Astrocyte of the cerebellum (primary cell): ENCODE measurements around the gene RDX.
A peak's percentile ranks its signal among the peaks of the same experiment; 100 is the strongest.
"Not testable (repeated sequence)": the region's sequence is repeated elsewhere in the genome, so short reads cannot be mapped to it uniquely, and the experiment has no call there.

Experiments
- DNase-seq: peaks from one replicate; pipeline ENCODE4 v3.0.0-alpha.2; 2011; ENCODE audit warnings: low read depth
- H3K4me3 ChIP-seq: 2 replicates; pipeline ENCODE4 v1.5.1; 2011; ENCODE audit warnings: mild to moderate bottlenecking, low read depth, low read length, moderate library complexity
- in situ Hi-C: cut with HindIII; loops from 2 replicates; pipeline ENCODE4 v1.10.0; 2017; ENCODE audit warnings: low sequenced_read_pairs
- TF ChIP-seq, protein P1 (sequence below): IDR thresholded peaks from 2 replicates; pipeline ENCODE4 v1.5.1; 2012; ENCODE audit warnings: low read length, low read depth, moderate library complexity, mild to moderate bottlenecking; ENCODE audit errors: missing control alignments

The RDX gene

DNA sequence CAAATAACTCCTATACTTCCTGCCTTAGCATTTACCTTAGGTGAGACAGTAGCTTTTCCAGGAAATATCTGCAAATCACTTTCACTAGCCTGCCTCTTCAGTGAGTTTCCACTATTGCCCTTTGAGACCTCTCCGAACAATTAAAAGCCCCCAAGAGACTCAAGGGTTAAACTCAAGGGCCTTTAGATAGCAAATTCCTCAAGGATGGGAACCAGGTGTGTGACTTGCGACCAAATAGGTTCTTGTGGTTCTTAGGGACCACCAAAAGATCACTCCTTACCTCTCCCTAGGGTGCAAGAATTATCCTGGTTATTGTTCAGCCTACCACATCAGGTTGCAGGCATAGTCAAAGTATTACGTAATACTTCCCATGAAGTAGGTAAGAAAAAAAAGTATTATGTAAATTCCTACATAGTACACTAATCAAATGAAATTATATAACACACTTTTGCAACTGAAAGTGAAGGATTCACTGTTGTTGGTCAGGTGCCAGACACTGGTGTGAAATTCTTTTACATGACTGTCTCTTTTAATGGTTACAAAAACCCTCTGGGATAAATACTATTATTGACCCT lies 1.4 kb upstream of the RDX start:
- TF ChIP-seq, protein P1, sequence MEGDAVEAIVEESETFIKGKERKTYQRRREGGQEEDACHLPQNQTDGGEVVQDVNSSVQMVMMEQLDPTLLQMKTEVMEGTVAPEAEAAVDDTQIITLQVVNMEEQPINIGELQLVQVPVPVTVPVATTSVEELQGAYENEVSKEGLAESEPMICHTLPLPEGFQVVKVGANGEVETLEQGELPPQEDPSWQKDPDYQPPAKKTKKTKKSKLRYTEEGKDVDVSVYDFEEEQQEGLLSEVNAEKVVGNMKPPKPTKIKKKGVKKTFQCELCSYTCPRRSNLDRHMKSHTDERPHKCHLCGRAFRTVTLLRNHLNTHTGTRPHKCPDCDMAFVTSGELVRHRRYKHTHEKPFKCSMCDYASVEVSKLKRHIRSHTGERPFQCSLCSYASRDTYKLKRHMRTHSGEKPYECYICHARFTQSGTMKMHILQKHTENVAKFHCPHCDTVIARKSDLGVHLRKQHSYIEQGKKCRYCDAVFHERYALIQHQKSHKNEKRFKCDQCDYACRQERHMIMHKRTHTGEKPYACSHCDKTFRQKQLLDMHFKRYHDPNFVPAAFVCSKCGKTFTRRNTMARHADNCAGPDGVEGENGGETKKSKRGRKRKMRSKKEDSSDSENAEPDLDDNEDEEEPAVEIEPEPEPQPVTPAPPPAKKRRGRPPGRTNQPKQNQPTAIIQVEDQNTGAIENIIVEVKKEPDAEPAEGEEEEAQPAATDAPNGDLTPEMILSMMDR: no peak
- in situ Hi-C loops: no loop called here
- H3K4me3 ChIP-seq: no peak overlapping the region
- no peak for DNase-seq

DNA sequence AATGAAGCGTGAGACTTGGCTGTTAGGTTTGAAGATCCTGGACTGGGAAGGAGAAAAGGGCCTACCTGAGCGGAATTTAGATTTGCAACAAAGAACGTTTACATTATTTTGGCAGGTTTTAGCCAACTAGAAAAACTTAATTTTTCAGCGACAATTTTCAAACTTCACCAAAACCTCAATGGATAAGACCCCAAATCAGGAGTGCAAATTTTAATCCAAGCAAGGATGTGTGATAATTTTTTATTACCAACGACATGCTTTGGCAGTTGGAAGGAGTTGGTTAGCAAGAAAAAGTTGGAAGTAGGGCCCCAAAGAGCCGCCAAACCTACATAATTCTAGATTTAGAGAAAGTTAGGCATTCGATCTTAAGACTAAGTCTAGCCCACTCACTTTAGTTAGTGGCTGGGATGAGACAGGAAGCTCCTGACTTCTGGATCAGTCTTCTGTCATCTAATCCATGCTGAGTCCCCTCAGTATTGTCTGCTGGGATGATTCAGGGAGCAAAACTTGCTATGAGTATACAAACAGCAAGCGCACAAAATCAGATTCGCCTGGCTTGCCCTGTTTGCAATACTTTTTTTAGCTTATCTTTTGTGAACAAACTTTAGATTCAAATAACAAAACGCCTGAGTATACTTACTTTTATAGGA lies 787 bp upstream of the RDX start:
- in situ Hi-C loops: no loop called here
- no peak for DNase-seq
- peak overlapping the region; percentile 94 for H3K4me3 ChIP-seq
- TF ChIP-seq, protein P1: no peak

DNA sequence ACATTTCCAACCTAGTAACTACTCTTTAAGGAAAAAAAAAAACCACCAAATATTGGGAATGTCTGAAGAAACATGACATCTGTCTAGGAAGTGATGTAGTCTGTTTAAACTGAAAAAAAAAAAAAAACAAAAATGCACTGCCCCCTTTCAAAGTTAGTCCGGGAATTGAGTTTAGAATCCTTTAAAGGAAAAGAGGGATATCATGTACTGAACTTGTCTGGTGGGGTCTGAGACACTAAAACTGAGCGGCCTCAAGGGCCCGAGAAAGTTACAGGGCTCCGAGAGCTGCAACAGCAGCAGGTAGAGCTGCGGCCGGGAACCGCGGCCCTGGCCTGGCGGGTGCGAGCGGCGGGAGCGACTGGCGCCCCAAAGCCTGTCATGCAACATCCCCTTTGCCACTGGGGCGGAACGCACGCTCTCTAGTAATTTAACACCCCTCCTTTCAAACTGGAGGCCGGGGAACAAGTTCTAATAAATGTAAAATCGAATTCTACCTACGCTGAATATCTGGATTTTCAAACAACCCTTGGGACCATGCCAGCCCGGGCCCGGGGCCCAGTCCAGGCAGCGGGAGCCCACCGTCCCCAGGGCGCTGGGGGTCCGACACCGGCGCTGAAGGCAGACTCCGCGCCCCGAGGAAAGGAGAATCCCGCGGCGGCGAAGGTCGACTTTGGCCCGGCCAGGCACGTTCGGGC lies 736 bp downstream of the RDX start:
- no peak for DNase-seq
- in situ Hi-C loops: no loop called here
- peak overlapping the region; percentile 94 for H3K4me3 ChIP-seq

DNA sequence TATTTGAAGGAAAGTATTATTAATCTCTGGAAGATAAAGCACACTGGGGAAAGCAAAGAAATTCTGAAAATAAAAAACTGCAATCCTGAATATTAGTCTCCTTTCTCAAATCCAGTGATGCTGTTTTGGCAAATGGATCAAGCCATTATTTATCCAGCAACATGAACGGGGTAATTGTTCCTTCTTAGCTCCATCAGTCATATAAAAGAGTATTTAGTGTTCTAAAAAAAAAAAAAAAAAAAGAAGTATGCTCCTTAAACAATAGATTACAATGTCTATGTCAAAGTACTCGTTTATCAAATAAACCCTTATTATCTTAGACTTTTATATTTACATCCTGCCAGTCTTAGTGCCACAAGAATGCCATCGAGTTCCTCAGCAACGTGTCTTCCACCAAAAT lies 1.3 kb downstream of the RDX start:
- no peak for DNase-seq
- in situ Hi-C loops: no loop called here
- H3K4me3 ChIP-seq: peak overlapping the region; percentile 94
- TF ChIP-seq, protein P1: no peak

More for the DNA sequence above, 736 bp downstream of the RDX start:
- TF ChIP-seq, protein P1: no peak

DNA sequence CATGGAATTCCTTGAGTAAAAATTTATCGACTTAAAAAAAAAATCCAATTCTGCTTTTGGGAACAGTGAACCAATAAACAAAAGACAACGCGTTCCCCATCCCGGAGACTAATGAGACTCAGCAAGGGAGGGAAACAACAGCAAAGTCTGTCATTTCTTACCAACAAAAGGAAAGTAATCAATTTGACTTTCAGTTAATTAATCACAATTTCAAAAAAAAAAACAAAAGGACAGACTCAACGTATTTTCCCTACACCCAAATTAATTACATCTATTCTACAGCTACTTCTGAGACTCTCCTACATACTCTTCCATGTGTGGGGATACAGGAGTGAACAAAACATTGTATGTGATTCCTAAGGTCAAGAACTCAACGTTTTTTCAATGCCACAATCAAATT lies 1.9 kb downstream of the RDX start:
- in situ Hi-C loops: no loop called here
- TF ChIP-seq, protein P1: no peak
- peak overlapping the region; percentile 94 for H3K4me3 ChIP-seq
- no peak for DNase-seq

DNA sequence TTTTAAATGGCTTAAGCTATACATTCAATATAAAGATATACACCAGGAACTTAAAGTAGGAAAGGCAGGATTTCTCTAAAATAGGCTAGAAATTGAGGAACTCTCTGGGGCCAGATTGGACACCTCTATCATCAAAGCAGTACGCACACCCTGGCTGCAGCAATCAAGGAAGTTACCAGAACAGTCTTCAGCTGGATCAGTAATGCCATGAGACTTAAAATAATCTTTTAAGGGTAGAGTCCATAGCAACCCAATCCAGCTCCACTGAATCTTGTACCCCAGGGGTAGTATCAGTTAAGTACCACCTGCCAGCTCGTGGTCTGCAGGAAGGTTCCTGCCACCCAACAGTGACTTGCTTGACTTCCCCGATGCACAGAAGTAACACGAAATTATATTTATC lies 3.0 kb downstream of the RDX start:
- in situ Hi-C loops: no loop called here
- TF ChIP-seq, protein P1: no peak
- DNase-seq: no peak
- peak overlapping the region; percentile 6 for H3K4me3 ChIP-seq

DNA sequence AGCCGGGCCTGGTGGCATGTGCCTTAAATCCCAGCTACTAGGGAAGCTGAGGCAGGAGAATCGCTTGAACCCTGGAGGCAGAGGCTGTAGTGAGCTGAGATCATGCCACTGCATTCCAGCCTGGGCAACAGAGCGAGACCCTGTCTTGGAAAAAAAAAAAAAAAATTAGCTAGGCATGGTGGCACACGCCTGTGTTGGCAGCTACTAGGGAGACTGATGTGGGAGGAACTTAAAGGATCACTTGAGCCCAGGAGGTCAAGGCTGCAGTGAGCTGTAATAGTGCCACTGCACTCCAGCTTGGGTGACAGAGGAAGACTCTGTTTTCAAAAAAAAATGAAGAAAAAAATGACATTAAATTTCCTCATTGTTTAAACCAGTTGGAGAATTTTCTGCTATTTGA lies 4.3 kb downstream of the RDX start:
- DNase-seq, H3K4me3 ChIP-seq, in situ Hi-C loops: not testable (repeated sequence)
